ENCODE measurements around the gene CNTNAP5.

CNTNAP5 gene

GRCh38 chr2:124740636-124741035 is 715.5 kb downstream of the CNTNAP5 start:
- no peak for DNase-seq

GRCh38 chr2:124753842-124754241 is 728.8 kb downstream of the CNTNAP5 start:
- DNase-seq, result no peak

GRCh38 chr2:124755386-124755785 is 730.3 kb downstream of the CNTNAP5 start:
- DNase-seq, result no peak

- DNase-seq, result no peak
Observed at GRCh38 chr2:124756048-124756447, 731.0 kb downstream of the CNTNAP5 start.

GRCh38 chr2:124762388-124762787 is 737.3 kb downstream of the CNTNAP5 start:
- no peak for DNase-seq

- DNase-seq, result no peak
Observed at GRCh38 chr2:124763611-124764010, 738.5 kb downstream of the CNTNAP5 start.

GRCh38 chr2:124774781-124775180 is 749.7 kb downstream of the CNTNAP5 start:
- no peak for DNase-seq

- DNase-seq, result no peak
Observed at GRCh38 chr2:124776332-124776731, 751.2 kb downstream of the CNTNAP5 start.

GRCh38 chr2:124778076-124778475 is 753.0 kb downstream of the CNTNAP5 start:
- DNase-seq, result no peak

- DNase-seq, result no peak
Observed at GRCh38 chr2:124796647-124797046, 771.6 kb downstream of the CNTNAP5 start.

- no peak for DNase-seq
Observed at GRCh38 chr2:124797049-124797448, 772.0 kb downstream of the CNTNAP5 start.

- DNase-seq, result no peak
Observed at GRCh38 chr2:124798551-124798950, 773.5 kb downstream of the CNTNAP5 start.

GRCh38 chr2:124804014-124804940 is 779.2 kb downstream of the CNTNAP5 start:
- no peak for DNase-seq

GRCh38 chr2:124805060-124805459 is 780.0 kb downstream of the CNTNAP5 start:
- no peak for DNase-seq

- DNase-seq, result no peak
Observed at GRCh38 chr2:124810132-124810531, 785.0 kb downstream of the CNTNAP5 start.

- no peak for DNase-seq
Observed at GRCh38 chr2:124814968-124815745, 790.1 kb downstream of the CNTNAP5 start.

GRCh38 chr2:124816007-124816406 is 790.9 kb downstream of the CNTNAP5 start:
- no peak for DNase-seq

- no peak for DNase-seq
Observed at GRCh38 chr2:124822516-124822915, 797.4 kb downstream of the CNTNAP5 start.

GRCh38 chr2:124824441-124824840 is 799.4 kb downstream of the CNTNAP5 start:
- DNase-seq, result no peak

- DNase-seq, result no peak
Observed at GRCh38 chr2:124832521-124832920, 807.4 kb downstream of the CNTNAP5 start.

GRCh38 chr2:124834331-124834730 is 809.2 kb downstream of the CNTNAP5 start:
- DNase-seq, result no peak

GRCh38 chr2:124835331-124835730 is 810.2 kb downstream of the CNTNAP5 start:
- DNase-seq, result no peak

- no peak for DNase-seq
Observed at GRCh38 chr2:124836416-124836815, 811.3 kb downstream of the CNTNAP5 start.

- DNase-seq, result no peak
Observed at GRCh38 chr2:124837496-124837895, 812.4 kb downstream of the CNTNAP5 start.

All from cerebellar nuclear complex (tissue), 1 donor.